GM21367 (cell line): ENCODE data around the gene MISP.
"Not testable (repeated sequence)": the region's sequence is repeated elsewhere in the genome, so short reads cannot be mapped to it uniquely, and the experiment has no call there.

ENCODE experiments used
- ATAC-seq: cut with Tn5 transposase; IDR thresholded peaks from one replicate; pipeline ENCODE4 v1.9.1; 2021; ENCODE audit not compliant: unreplicated experiment

The MISP gene

GRCh38 chr19:723247-723646, 27.7 kb upstream of the MISP start:
- no peak for ATAC-seq

- ATAC-seq: no peak
Observed at GRCh38 chr19:723714-724113, 27.2 kb upstream of the MISP start.

DNA sequence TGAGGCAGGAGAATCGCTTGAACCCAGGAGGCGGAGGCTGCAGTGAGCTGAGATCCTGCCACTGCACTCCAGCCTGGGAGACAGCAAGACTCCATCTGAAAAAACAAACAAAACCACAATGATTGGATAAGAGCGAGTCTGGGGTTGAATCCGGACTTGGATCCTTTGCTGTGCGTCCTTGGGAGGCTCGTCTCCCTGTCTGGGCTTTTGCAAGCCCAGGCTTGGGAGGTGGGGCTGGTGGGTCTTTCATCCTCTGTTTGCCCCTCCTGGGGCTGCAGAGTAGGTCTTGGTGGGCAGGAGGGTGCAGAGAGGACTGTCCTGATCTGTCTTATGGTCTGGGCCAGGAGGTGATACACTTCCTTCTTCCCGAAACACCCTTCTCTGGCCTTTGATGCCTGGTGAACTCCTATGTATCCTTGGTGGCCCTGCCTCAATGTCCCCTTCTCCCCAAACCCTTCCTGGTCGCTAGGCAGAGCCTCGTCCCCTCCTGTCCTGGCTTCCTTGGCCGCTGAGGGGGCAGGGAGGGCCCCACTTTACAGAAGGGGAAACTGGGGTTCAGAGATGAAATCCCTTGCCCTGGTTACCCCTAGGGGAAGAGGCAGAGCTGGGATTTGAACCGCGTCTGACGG, 25.3 kb upstream of the MISP start:
- ATAC-seq: no peak

GRCh38 chr19:726993-727956, 23.6 kb upstream of the MISP start:
- ATAC-seq: no peak

DNA sequence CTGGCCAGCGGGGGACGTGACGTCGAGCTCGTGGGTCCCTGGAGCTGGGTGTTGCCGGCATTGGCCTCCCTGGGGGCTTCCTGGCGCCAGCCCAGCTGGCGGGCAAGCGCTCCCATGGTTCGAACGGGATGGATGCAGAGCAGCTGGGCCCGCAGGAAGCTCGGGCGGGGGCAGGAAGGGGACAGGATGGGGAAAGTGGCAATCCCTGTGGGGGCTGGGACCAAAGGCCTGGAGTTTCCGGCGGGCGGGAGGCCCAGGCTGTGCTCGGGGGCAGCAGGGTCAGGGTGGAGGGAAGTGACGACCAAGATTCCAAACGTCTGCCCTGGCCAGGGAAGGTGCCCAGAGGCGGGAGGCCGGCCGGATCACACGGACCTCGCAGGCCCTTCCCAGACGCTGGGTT, 22.9 kb upstream of the MISP start:
- ATAC-seq: no peak

DNA sequence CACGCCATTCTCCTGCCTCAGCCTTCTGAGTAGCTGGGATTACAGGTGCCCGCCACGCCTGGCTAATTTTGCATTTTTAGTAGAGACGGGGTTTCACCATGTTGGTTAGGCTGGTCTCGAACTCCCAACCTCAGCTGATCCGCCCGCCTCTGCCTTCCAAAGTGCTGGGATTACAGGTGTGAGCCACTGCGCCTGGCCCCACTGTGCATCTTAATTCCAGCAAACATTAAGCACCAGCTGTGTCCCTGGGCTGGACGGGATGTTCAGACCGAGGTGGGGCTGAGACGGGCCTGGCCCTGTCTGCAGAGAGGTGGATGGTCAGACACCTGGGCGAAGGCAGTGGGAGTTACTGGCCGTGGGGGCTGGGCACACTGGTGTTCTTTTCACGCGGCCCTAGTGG, 21.3 kb upstream of the MISP start:
- ATAC-seq: not testable (repeated sequence)

DNA sequence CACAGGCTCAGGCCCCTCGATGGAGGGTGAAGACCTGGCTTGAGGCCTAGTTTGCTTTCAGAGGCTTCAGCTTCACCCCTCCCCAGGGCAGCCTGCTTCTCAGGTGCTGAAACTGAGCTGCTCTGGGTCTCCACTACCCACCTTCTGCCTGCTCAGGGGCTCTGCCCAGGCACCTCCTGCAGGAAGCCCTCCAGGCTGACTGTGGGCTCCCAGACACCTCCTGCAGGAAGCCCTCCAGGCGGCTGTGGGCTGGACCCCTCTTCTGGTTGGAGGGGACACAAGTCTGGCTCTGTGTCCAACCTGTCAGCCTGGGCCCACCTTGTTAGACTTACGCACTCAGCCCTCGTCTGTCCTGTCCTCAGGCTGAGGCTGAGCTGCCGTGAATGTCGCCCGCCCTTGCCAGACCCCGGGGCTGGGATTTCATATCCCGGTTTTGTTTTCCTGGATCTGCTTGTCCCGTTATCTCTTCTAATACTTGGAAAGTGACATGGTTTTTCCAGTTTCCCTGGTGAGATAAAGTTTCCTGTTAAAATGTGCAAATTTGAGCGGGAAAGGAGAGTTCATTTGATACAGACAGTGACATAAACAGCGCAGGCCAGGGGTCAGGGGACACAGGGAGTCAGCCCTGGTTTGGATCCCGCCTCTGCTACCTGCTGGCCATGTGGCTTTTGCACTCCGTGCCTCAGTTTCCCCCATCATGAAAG, 20.8 kb upstream of the MISP start:
- ATAC-seq: no peak

GRCh38 chr19:731000-731399, 19.9 kb upstream of the MISP start:
- no peak for ATAC-seq

- no peak for ATAC-seq
Observed at GRCh38 chr19:732148-733069, 18.5 kb upstream of the MISP start.

GRCh38 chr19:734716-735115, 16.2 kb upstream of the MISP start:
- ATAC-seq: no peak

- no peak for ATAC-seq
Observed at GRCh38 chr19:736125-736524, 14.8 kb upstream of the MISP start.

DNA sequence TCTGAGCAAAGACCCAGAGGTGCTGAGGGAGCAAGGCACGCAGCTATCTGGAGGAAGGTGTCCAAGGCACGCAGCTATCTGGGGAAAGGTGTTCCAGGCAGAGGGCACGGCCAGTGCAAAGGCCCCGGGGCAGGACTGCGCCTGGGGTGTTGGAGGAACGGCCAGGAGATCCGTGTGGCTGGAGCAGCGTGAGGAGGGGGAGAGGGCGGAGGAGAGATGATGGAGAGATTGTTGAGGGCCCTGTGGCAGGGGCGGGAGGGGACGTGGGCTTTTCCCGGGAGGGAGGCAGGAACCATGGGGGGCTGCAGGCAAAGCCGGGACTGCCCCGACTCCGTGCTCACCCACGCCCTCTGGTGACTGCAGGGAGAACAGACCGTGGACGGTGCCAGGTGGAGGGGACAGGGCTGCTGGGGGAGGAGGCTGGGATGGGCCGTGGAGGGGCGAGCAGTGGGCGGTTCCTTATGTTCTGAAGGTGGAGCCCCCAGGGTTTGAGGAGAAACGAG, 13.3 kb upstream of the MISP start:
- no peak for ATAC-seq

DNA sequence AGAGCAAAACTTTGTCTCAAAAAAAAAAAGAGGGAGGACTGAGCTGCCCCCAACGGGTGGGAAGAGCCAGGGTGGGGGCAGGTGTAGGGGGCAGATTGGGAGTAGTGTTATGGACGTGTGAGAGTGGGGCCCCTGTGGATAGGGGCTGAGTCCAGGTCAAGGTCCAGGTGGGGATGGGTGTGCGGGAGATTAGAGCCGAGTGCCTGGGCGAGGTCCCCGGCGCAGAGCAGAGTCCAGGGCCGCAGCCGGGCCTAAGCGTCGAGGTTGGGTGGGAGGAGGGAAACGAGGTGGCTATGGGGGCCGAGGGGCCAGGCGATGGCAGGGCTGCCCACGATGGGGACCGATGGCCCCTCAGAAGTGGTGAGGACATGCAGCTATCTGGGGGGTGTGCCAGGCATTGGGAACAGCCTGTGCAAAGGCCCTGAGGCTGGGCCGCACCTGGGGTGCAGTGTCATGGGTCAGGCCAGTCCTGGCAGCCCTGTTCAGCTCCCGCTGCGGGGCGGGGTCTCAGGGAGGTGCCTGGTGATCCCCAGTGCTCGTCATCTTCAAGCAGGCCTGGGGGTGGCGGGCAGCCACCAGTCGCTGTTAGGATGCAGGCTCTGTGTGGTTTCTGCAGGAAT, 12.3 kb upstream of the MISP start:
- ATAC-seq: no peak

GRCh38 chr19:739998-740715, 10.8 kb upstream of the MISP start:
- ATAC-seq: no peak

DNA sequence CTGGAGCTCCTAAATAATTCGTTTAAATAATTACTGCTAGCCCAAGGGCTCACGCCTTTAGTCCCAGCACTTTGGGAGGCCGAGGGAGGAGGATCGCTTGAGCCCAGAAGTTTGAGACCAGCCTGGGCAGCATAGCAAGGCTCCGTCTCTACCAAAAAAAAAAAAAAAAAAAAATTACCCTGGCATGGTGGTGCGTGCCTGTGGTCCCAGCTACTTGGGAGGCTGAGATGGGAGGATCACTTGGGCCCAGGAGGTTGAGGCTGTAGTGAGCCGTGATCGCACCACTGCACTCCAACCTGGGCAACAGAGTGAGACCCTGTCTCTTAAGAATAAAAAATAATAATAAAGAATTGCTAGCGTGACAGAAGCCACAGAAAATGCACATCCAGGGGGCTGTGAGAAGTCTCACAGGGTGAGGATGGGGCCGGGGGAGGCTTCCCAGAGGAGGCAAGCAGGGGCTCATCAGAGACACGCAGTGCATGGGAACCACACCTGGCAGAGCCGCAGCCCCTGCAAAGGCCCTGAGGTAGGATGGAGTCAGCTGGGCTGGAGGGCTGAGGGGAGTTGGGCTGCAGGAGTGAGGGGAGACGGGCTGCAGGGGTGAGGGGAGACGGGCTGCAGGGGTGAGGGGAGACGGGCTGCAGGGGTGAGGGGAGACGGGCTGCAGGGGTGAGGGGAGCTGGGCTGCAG, 10.0 kb upstream of the MISP start:
- ATAC-seq: not testable (repeated sequence)

GRCh38 chr19:741506-742131, 9.3 kb upstream of the MISP start:
- ATAC-seq: no peak

DNA sequence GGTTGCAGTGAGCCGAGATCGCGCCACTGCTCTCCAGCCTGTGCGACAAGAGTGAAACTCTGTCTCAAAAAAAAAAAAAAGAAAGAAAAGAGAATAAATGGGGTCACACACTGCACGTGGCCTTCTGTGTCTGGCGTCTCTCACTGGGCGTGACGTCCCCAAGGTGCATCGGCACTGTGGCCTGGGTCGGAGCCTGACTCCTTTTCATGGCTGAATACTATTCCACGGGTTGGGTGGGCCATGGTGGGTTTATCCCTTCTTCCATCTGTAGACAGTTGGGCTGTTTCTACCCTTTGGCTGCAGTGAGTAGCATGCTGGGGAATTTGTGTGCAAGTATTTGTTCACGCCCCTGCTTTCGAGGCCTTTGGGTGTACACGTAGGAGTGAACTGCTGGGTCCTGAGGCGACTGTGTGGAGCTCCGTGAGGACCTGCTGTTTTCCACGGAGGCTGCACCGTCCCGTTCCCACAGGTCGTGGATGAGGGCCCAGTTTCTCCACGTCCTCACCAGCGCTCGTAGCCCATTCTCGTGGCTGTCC, 8.3 kb upstream of the MISP start:
- no peak for ATAC-seq

GRCh38 chr19:743168-743687, 7.7 kb upstream of the MISP start:
- ATAC-seq: no peak
